OCI-LY7 (cell line): ENCODE data around the gene BTBD17.

Source experiments
- CTCF ChIP-seq: fragments of 200-600 bp; sonication (generic); conservative IDR thresholded peaks from 2 replicates; pipeline ENCODE4 v1.5.1; 2014; ENCODE audit warnings: mild to moderate bottlenecking, antibody characterized with exemption, low read length, moderate library complexity, mixed read lengths
- EZH2phosphoT487 ChIP-seq: fragments of 200-600 bp; sonication (generic); IDR thresholded peaks from 2 replicates; pipeline ENCODE4 v1.6.1; 2018; ENCODE audit warnings: low read depth, borderline replicate concordance, mild to moderate bottlenecking, mixed run types, antibody characterized with exemption, low read length, moderate library complexity, mixed read lengths

GRCh38 chr17:74335529-74336062 lies 26.1 kb downstream of the BTBD17 start:
- no peak for TF ChIP-seq CTCF
- TF ChIP-seq EZH2phosphoT487, result no peak
